Adrenal gland (tissue), 12 donors: ENCODE results near the gene TGFA. TPM values are rescaled to one million over a fixed set of nuclear protein-coding genes. Genes with fewer than 3 reads are reported as not detected.
"Not testable (repeated sequence)": the region's sequence is repeated elsewhere in the genome, so short reads cannot be mapped to it uniquely, and the experiment has no call there.

Source experiments
- DNase-seq, 7 donors: peaks; one replicate each; pipeline ENCODE4 v3.0.0-alpha.2; 2019 to 2020
- H3K27ac ChIP-seq, 5 donors: fragments of 200-600 bp; sonication (generic) in 4 of 5; 1 replicate in 3 of 5; 2 replicates in 2 of 5; pipeline versions ENCODE4 v1.5.1 to v1.8.0; 2016 to 2020; ENCODE audit warnings: mild to moderate bottlenecking in 1 of 5
- H3K27me3 ChIP-seq: fragments of 200-600 bp; 2 replicates; pipeline ENCODE4 v1.8.0; 2021
- H3K36me3 ChIP-seq, 2 donors: fragments of 200-600 bp; replicated peaks in 1 of 2; 1 replicate in 1 of 2; 2 replicates in 1 of 2; pipeline versions ENCODE4 v1.5.1 to v1.8.0; 2018 to 2022
- H3K4me1 ChIP-seq, 2 donors: fragments of 200-600 bp; replicated peaks in 1 of 2; 1 replicate in 1 of 2; 2 replicates in 1 of 2; pipeline versions ENCODE4 v1.5.1 to v1.8.0; 2018 to 2021
- H3K4me3 ChIP-seq, 4 donors: fragments of 200-600 bp; sonication (generic) in 3 of 4; one replicate each; pipeline ENCODE4 v1.5.1; 2016 to 2018
- H3K9me3 ChIP-seq, 3 donors: fragments of 200-600 bp; sonication (generic) in 1 of 3; replicated peaks in 1 of 3; 1 replicate in 2 of 3; 2 replicates in 1 of 3; pipeline versions ENCODE4 v1.5.1 to v1.8.0; 2016 to 2021
- POLR2A ChIP-seq, 2 donors: fragments of 450-650 bp; IDR thresholded peaks; one replicate each; pipeline ENCODE4 v1.6.1; 2017; ENCODE audit warnings: antibody characterized with exemption in 2 of 2, mild to moderate bottlenecking in 2 of 2, moderate library complexity in 1 of 2
- WGBS, 4 donors: extraction: QIAGEN DNeasy Blood & Tissue Kit in 2 of 4; methylation state at CpG; one replicate each; pipeline versions ENCODE4 v1.1.5 to v1.1.7; 2013 to 2017; 5-methylcytosine and 5-hydroxymethylcytosine counted together
- intact Hi-C, 2 donors: fragments of 100-400 bp; cut with DNase I; formaldehyde crosslinking; loops; one replicate each; pipeline versions ENCODE4 v1.14.1 to v1.15.0; 2022 to 2023
- polyA plus RNA-seq, 3 donors: library from polyadenylated mRNA; stranded (reverse); fragments of 200-250 nt in 2 of 3; fragments of 350-450 nt in 1 of 3; fragmentation: Illumina TruSeq in 1 of 3; extraction: RNeasy Lipid Tissue Mini Kit (QIAGEN cat#74804) in 1 of 3; gene quantifications; one replicate each; pipeline ENCODE4 v1.2.3, GENCODE V29; 2013 to 2014
- total RNA-seq, 9 donors: library from RNA; depleted of rRNA in 4 of 9; stranded (reverse); fragments of >200 nt in 4 of 9; fragments of 120-200 nt in 1 of 9; fragmentation: NEBNext Ultra II Directional in 1 of 9; extraction: Animal tissue kit (Norgen Biotek cat#: 25700) in 1 of 9; gene quantifications; one replicate each; pipeline versions ENCODE4 v1.1.0 to v1.2.4, GENCODE V29; 2013 to 2023
- TF ChIP-seq, protein P1 (sequence below), 6 experiments: fragments of 450-650 bp in 4 of 6; fragments of 200-600 bp in 2 of 6; sonication (generic) in 1 of 6; IDR thresholded peaks; 1 replicate in 5 of 6; 2 replicates in 1 of 6; pipeline versions ENCODE4 v1.5.1 to v1.8.0; 2016 to 2021; ENCODE audit warnings: antibody characterized with exemption in 6 of 6, mild to moderate bottlenecking in 2 of 6, moderate library complexity in 1 of 6
- donor health status: healthy with polysubstance abuse.
- donor health status: Bipolar disorder and iron deficiency.
- donor health status: DM: yes; HTN: yes; CAD: no.
- donor health status: DM: no; HTN: no; CAD: no.
- donor health status: DM: no; HTN: no; CAD: no.
- donor health status: DM: yes; HTN: yes; CAD: no.

The TGFA gene
- total and polyA plus RNA-seq, 12 donors = 0.11 to 8.2 (median 0.75) TPM

DNA sequence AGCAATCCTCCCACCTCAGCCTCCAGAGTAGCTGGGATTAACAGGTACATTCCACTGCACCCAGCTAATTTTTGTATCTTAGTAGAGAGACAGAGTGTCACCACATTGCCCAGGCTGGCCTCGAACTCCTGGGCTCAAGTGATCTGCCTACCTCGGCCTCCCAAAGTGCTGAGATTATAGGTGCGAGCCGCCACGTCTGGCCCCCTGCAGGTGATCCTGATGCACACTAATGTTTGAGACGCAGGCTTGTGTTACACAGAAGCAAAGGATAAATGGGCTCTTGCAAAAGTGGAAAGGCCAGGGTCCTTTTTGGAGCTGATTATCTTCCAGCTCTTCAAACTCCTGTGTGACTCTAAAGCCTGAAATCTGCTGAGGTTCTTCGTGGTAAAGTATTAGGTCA is 84.2 kb downstream of the TGFA start:
- no peak overlapping the region for H3K4me3 ChIP-seq
- intact Hi-C loops = no loop called here
- H3K27me3 ChIP-seq = no peaks in the 10 kb centered on the region
- H3K4me1 ChIP-seq = no peaks in the 10 kb centered on the region
- H3K27ac ChIP-seq = no peak overlapping the region
- H3K9me3 ChIP-seq = no peaks in the 10 kb centered on the region
- no peak for DNase-seq
- WGBS, 4 donors = 83 to 91% (median 85%) methylated on average over 7 of the region's 7 CpGs
- TF ChIP-seq POLR2A (IDR thresholded peaks at IDR 0.05) = no peak
- TF ChIP-seq, protein P1, sequence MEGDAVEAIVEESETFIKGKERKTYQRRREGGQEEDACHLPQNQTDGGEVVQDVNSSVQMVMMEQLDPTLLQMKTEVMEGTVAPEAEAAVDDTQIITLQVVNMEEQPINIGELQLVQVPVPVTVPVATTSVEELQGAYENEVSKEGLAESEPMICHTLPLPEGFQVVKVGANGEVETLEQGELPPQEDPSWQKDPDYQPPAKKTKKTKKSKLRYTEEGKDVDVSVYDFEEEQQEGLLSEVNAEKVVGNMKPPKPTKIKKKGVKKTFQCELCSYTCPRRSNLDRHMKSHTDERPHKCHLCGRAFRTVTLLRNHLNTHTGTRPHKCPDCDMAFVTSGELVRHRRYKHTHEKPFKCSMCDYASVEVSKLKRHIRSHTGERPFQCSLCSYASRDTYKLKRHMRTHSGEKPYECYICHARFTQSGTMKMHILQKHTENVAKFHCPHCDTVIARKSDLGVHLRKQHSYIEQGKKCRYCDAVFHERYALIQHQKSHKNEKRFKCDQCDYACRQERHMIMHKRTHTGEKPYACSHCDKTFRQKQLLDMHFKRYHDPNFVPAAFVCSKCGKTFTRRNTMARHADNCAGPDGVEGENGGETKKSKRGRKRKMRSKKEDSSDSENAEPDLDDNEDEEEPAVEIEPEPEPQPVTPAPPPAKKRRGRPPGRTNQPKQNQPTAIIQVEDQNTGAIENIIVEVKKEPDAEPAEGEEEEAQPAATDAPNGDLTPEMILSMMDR (IDR thresholded peaks at IDR 0.05) = no peak
- no peaks in the 10 kb centered on the region for H3K36me3 ChIP-seq

DNA sequence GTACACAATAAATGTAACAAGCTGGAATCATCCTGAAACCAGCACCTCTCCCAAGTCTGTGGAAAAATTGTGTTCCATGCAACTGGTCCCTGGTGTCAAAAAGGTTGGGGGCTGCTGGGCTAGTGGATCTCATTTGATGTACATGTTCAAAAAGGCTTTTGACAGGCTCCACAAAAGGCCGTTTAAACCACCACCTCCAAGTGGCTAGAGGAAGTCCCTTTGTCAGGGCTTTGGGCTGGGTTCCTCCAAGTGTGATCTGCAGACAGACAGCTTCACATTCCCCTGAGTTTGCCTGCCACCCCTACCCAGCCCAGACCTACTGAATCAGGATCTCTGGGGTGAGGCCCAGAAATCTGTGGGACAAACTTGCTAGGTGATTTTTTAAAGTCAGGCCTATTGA is 84.7 kb downstream of the TGFA start:
- Histone ChIP-seq H3K4me3 (no peak overlapping the region), H3K9me3 (no peaks in the 10 kb centered on the region), H3K4me1 (no peaks in the 10 kb centered on the region), H3K36me3 (no peaks in the 10 kb centered on the region), H3K27me3 (no peaks in the 10 kb centered on the region), H3K27ac (no peak overlapping the region)
- WGBS, 4 donors = 27 to 63% (median 51%) methylated on average over 1 of the region's 1 CpG
- intact Hi-C loops = no loop called here
- no peak for TF ChIP-seq POLR2A (IDR thresholded peaks at IDR 0.05)
- TF ChIP-seq, protein P1 (IDR thresholded peaks at IDR 0.05) = no peak
- DNase-seq = no peak

DNA sequence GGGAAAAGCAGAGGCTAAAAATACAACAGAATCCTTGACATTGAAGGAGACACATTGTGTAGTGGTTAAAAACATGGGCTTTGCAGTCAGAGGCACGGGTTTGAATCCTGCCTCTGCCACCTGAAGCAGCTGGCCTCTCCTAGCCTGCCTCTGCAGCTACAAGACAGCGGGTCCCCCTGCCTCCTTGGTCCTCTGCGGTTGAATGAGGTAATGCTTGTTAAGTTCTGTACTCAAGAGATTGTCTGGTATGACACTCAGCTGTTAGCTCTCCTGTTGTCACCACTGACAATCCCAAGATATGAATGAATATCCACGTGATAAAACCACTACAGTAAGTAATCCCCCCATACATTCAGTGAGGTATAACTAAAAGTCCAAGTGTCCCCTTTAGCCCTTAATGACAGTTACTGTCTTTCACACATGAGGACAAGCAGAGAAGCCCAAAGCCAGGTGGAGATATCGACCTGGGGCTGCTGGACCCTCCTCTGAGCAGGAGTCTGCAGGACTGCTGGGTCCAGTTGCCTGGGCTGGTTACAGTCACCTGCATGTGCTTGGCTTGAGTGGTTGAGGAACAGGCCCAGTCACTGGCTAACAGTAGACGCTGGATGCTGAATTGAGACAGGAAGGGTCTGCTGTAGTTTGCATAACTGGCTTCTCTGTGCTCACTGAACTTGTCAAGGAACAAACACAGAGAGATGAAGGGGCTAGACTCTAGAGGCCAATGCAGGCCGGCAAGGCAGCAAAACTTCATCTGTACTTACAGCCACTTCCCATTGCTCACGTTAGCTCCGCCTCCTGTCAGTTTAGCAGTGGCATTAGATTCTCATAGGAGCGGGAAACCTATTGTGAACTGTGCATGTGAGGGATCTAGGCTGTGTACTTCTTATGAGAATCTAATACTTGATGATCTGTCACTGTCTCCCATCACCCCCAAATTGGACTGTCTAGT is 85.5 kb downstream of the TGFA start:
- WGBS, 4 donors = 69 to 79% (median 76%) methylated on average over 9 to 10 of the region's 10 CpGs
- H3K27ac ChIP-seq = no peak overlapping the region

DNA sequence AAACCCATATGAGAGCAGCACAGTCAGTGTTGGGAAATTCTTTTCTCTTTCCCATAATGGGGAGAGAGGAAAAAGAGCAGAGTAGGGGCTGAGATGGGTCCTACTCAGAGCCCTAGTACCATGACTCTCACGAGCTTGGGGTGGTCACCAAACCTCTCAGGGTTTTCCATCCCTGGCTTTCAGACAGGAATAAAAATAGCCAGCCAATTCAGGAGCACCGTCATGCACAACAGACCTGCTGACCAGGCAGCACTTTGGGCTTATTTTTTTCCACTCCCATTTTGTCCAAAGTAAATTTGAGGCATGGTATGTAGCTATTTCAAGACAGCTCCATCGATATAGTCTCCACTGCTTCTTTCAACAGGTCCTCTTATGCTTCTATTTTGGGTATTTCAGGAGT is 86.4 kb downstream of the TGFA start:
- Histone ChIP-seq H3K4me3 (no peak overlapping the region), H3K27me3 (no peaks in the 10 kb centered on the region), H3K9me3 (no peaks in the 10 kb centered on the region), H3K36me3 (no peaks in the 10 kb centered on the region), H3K27ac (no peak overlapping the region), H3K4me1 (no peaks in the 10 kb centered on the region)
- intact Hi-C loops = no loop called here
- WGBS, 4 donors = 69 to 80% (median 71%) methylated on average over 3 of the region's 3 CpGs
- TF ChIP-seq, protein P1 (IDR thresholded peaks at IDR 0.05) = no peak
- TF ChIP-seq POLR2A (IDR thresholded peaks at IDR 0.05) = no peak
- DNase-seq = no peak

More for the DNA sequence above, 85.5 kb downstream of the TGFA start:
- TF ChIP-seq POLR2A (IDR thresholded peaks at IDR 0.05) = no peak
- TF ChIP-seq, protein P1 (IDR thresholded peaks at IDR 0.05) = no peak
- DNase-seq = no peak
- Histone ChIP-seq H3K27me3 (no peaks in the 10 kb centered on the region), H3K36me3 (no peaks in the 10 kb centered on the region), H3K4me3 (no peak overlapping the region), H3K9me3 (no peaks in the 10 kb centered on the region), H3K4me1 (no peaks in the 10 kb centered on the region)
- intact Hi-C loops = no loop called here

DNA sequence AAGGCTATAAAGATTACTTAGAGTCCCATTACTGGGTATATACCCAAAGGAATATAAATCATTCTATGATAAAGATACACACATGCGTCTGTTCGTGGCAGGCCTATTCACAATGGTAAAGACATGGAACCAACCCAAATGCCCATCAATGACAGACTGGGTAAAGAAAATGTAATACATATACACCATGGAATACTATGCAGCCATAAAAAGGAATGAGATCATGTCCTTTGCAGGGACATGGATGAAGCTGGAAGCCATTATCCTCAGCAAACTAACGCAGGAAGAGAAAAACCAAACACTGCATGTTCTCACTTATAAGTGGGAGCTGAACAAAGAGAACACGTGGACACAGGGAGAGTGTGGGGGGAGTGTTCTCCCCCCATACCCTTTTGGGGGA is 87.0 kb downstream of the TGFA start:
- H3K9me3 ChIP-seq, H3K36me3 ChIP-seq, H3K27ac ChIP-seq, intact Hi-C loops, H3K4me3 ChIP-seq, DNase-seq, H3K4me1 ChIP-seq, H3K27me3 ChIP-seq: not testable (repeated sequence)
- WGBS, 4 donors = 88 to 92% (median 91%) methylated on average over 4 of the region's 4 CpGs
